Raji (cell line): Measurements from ENCODE around the gene ABHD12.

Experiments
- POLR2A ChIP-seq: IDR thresholded peaks from 2 replicates; pipeline ENCODE4 v1.6.1; 2011; ENCODE audit warnings: low read depth, low read length, control low read depth; ENCODE audit not compliant: insufficient read depth

ABHD12 gene

GRCh38 chr20:25293910-25294458 is 96.7 kb downstream of the ABHD12 start:
- TF ChIP-seq POLR2A: no peak

- TF ChIP-seq POLR2A: no peak
Observed at GRCh38 chr20:25293507-25293906, 97.1 kb downstream of the ABHD12 start.

GRCh38 chr20:25292176-25292891 is 98.3 kb downstream of the ABHD12 start:
- TF ChIP-seq POLR2A: no peak

- no peak for TF ChIP-seq POLR2A
Observed at GRCh38 chr20:25291432-25292133, 99.1 kb downstream of the ABHD12 start.

- no peak for TF ChIP-seq POLR2A
Observed at GRCh38 chr20:25290646-25291431, 99.8 kb downstream of the ABHD12 start.

GRCh38 chr20:25289886-25290597 is 100.6 kb downstream of the ABHD12 start:
- no peak for TF ChIP-seq POLR2A

- no peak for TF ChIP-seq POLR2A
Observed at GRCh38 chr20:25288291-25289181, 102.1 kb downstream of the ABHD12 start.

- no peak for TF ChIP-seq POLR2A
Observed at GRCh38 chr20:25287631-25288290, 102.9 kb downstream of the ABHD12 start.

- no peak for TF ChIP-seq POLR2A
Observed at GRCh38 chr20:25286917-25287316, 103.7 kb downstream of the ABHD12 start.

- TF ChIP-seq POLR2A: no peak
Observed at GRCh38 chr20:25285856-25286798, 104.5 kb downstream of the ABHD12 start.

- TF ChIP-seq POLR2A: no peak
Observed at GRCh38 chr20:25285091-25285647, 105.5 kb downstream of the ABHD12 start.

GRCh38 chr20:25284131-25284601 is 106.5 kb downstream of the ABHD12 start:
- TF ChIP-seq POLR2A: no peak
